CD4-positive, alpha-beta T cell treated with Interleukin-15 for 4 hours (primary cell): ENCODE data around the gene PPIF.

Experiments used
- DNase-seq: peaks from one replicate; pipeline ENCODE4 v3.0.0-alpha.2; 2020; ENCODE audit warnings: low spot score

PPIF gene

GRCh38 chr10:79387974-79388850 is 40.9 kb downstream of the PPIF start:
- no peak for DNase-seq

- no peak for DNase-seq
Observed at GRCh38 chr10:79390057-79390456, 42.8 kb downstream of the PPIF start.

GRCh38 chr10:79390551-79391229 is 43.4 kb downstream of the PPIF start:
- no peak for DNase-seq

- DNase-seq, result no peak
Observed at GRCh38 chr10:79391231-79392019, 44.2 kb downstream of the PPIF start.

GRCh38 chr10:79392020-79392398 is 44.7 kb downstream of the PPIF start:
- no peak for DNase-seq

- DNase-seq, result no peak
Observed at GRCh38 chr10:79392506-79393176, 45.4 kb downstream of the PPIF start.

- no peak for DNase-seq
Observed at GRCh38 chr10:79393221-79393923, 46.1 kb downstream of the PPIF start.

- DNase-seq, result no peak
Observed at GRCh38 chr10:79393924-79394610, 46.8 kb downstream of the PPIF start.

GRCh38 chr10:79394664-79395063 is 47.4 kb downstream of the PPIF start:
- no peak for DNase-seq

- no peak for DNase-seq
Observed at GRCh38 chr10:79396520-79396919, 49.3 kb downstream of the PPIF start.

GRCh38 chr10:79397051-79397450 is 49.8 kb downstream of the PPIF start:
- DNase-seq, result no peak

- DNase-seq, result no peak
Observed at GRCh38 chr10:79397575-79398303, 50.5 kb downstream of the PPIF start.

- DNase-seq, result no peak
Observed at GRCh38 chr10:79398642-79399041, 51.4 kb downstream of the PPIF start.

GRCh38 chr10:79399223-79399831 is 52.1 kb downstream of the PPIF start:
- DNase-seq, result no peak

- peak; percentile 35 for DNase-seq
Observed at GRCh38 chr10:79400146-79401004, 53.1 kb downstream of the PPIF start.

GRCh38 chr10:79401015-79401921 is 54.0 kb downstream of the PPIF start:
- no peak for DNase-seq

GRCh38 chr10:79402625-79402946 is 55.3 kb downstream of the PPIF start:
- DNase-seq, result no peak

GRCh38 chr10:79402951-79403350 is 55.7 kb downstream of the PPIF start:
- no peak for DNase-seq
